HG02870 (cell line): ENCODE data around the gene CUL4A.

Experiments
- ATAC-seq: cut with Tn5 transposase; IDR thresholded peaks from one replicate; pipeline ENCODE4 v1.9.1; 2021; ENCODE audit warnings: mild to moderate bottlenecking, moderate library complexity; ENCODE audit not compliant: unreplicated experiment

Gene CUL4A

GRCh38 chr13:113207890-113208420, 1.5 kb upstream of the CUL4A start:
- ATAC-seq: peak; percentile 9

- ATAC-seq: peak; percentile 74
These were observed 735 bp upstream of the CUL4A start, which contains the start of gene PCID2 for GRCh38 chr13:113208421-113209335. Gene PCID2, minus strand, starts transcription at chr13:113208669. Its CDS starts 35 bp downstream, at chr13:113208634.

GRCh38 chr13:113209759-113210421, 477 bp downstream of the CUL4A start:
- ATAC-seq: peak; percentile 33

- ATAC-seq: no peak
These were observed 1.4 kb downstream of the CUL4A start for GRCh38 chr13:113210833-113211232.

GRCh38 chr13:113211774-113212173, 2.4 kb downstream of the CUL4A start:
- no peak for ATAC-seq

- no peak for ATAC-seq
These were observed 7.0 kb downstream of the CUL4A start for GRCh38 chr13:113216254-113217048.

GRCh38 chr13:113218586-113218985, 9.2 kb downstream of the CUL4A start:
- no peak for ATAC-seq

GRCh38 chr13:113219256-113219940, 10.0 kb downstream of the CUL4A start:
- no peak for ATAC-seq

GRCh38 chr13:113220141-113220598, 10.8 kb downstream of the CUL4A start:
- ATAC-seq: no peak

- ATAC-seq: no peak
These were observed 11.5 kb downstream of the CUL4A start for GRCh38 chr13:113220877-113221276.

- ATAC-seq: no peak
These were observed 13.7 kb downstream of the CUL4A start for GRCh38 chr13:113223070-113223469.

GRCh38 chr13:113224486-113224885, 15.1 kb downstream of the CUL4A start:
- ATAC-seq: no peak

- no peak for ATAC-seq
These were observed 16.1 kb downstream of the CUL4A start for GRCh38 chr13:113225515-113225914.

- no peak for ATAC-seq
These were observed 17.5 kb downstream of the CUL4A start for GRCh38 chr13:113226873-113227450.

- ATAC-seq: no peak
These were observed 19.7 kb downstream of the CUL4A start for GRCh38 chr13:113229161-113229560.

- ATAC-seq: no peak
These were observed 20.4 kb downstream of the CUL4A start for GRCh38 chr13:113229791-113230190.

GRCh38 chr13:113231306-113232207, 22.1 kb downstream of the CUL4A start:
- ATAC-seq: no peak

- ATAC-seq: no peak
These were observed 23.0 kb downstream of the CUL4A start for GRCh38 chr13:113232208-113233003.
